ENCODE measurements around the gene UBE2G1.

Gene UBE2G1

GRCh38 chr17:4366327-4367063 lies at the start of gene UBE2G1:
Gene UBE2G1, minus strand, starts transcription at chr17:4366675. Its CDS starts 359 bp downstream, at chr17:4366316.
- Mint-ChIP-seq H3K4me3 (peak within 1 kb of the TSS; percentile 78), H3K27ac (peak within 1 kb of the TSS; percentile 89), H3K9me3 (no peaks in the 10 kb centered on the region), H3K36me3 (peaks cover 40% of the 10 kb centered on the region), H3K4me1 (peaks cover 27% of the 10 kb centered on the region)
- peak; percentile 89 for ATAC-seq
- DNase-seq (ENCODE audit: low spot score in 2 of 2) = peak; percentile 98

DNA sequence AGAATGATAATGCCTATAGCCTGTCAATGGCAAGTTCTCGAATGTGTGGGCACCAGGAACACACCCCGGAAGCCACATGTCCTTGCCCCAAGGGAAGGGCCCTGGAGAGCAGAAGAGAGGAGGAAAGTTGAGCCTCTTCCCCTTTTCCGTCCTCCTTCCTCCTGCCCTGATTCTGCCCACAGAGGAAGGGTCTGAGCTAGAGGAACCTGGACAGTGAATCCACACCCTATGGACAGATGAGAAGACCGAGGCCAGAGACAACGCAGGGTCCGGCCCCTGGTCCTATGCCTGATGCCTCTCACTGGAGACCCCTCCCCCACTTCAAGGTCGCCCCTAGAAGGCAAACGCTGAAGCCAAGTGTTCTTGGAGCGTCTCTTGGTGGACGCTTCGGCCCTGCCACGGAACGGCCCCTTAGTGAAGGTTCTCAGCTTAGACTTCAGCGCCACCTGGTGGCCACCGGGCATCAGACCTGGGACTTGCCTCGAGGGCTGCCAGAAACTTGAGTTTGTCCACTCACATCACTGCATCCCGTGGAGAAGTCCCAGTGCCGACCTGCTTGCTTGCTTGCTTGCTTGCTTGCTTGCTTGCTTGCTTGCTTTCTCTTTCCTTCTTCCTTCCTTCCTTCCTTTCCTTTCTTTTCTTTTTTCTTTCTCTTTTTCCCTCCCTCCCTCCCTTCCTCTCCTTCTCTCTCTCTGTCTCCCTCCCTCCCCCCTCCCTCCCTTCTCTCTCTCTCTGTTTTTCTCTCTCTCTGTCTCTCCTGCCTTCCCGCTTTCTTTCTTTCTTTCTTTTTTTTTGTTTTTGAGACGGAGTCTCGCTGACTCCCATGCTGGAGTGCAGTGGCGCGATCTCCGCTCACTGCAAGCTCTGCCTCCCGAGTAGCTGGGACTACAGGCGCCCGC lies 46.7 kb upstream of the UBE2G1 start:
- H3K4me1 Mint-ChIP-seq = peaks cover 7% of the 10 kb centered on the region
- no peaks in the 10 kb centered on the region for H3K36me3 Mint-ChIP-seq
- ATAC-seq = peak; percentile 98
- DNase-seq (ENCODE audit: low spot score in 2 of 2) = peak; percentile 95
- peak overlapping the region; percentile 82 for H3K27ac Mint-ChIP-seq
- H3K9me3 Mint-ChIP-seq = no peaks in the 10 kb centered on the region
- peak overlapping the region; percentile 66 for H3K4me3 Mint-ChIP-seq

DNA sequence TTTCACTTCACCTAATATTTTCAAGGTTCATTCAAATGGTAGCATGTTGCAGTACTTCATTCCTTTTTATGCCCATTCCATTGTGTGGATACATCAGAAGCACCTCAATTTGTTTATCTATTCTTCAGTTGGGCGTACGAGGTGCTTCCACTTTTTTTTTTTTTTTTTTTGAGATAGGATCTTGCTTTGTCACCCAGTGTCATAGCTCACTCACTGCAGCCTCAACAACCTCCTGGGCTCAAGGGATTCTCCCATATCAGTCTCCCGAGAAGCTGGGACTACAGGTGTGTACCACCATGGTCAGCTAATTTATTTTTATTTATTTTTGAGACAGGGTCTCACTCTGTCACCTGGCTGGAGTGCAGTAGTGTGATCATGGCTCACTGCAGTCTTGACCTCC lies 44.7 kb upstream of the UBE2G1 start:
- Mint-ChIP-seq H3K27ac (no peak overlapping the region), H3K4me3 (no peak overlapping the region), H3K36me3 (no peaks in the 10 kb centered on the region), H3K4me1 (peaks cover 7% of the 10 kb centered on the region), H3K9me3 (no peaks in the 10 kb centered on the region)
- ATAC-seq (no peak), DNase-seq (ENCODE audit: low spot score in 2 of 2) (no peak)

- no peak for DNase-seq (ENCODE audit: low spot score in 2 of 2)
- H3K9me3 Mint-ChIP-seq = no peaks in the 10 kb centered on the region
- no peak for ATAC-seq
These were observed 43.2 kb upstream of the UBE2G1 start for GRCh38 chr17:4409659-4410058.

DNA sequence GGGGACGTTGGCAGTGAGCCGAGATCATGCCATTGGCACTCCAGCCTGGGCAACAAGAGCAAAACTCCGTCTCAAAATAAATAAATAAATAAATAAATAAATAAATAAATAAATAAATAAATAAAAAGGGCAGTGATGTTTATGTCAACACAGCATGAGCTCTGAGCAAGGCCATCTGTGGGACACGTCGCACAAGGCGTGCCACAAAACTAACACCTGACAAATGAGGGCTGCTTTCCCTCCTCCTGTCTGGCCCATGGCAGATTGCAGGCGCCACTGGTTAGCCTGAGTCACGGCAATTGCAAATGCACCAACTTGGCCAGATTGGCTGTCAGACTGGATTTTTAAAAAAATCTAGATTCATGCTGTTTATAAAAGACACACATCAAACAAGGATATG lies 41.4 kb upstream of the UBE2G1 start:
- Mint-ChIP-seq H3K4me3 (no peak overlapping the region), H3K36me3 (no peaks in the 10 kb centered on the region), H3K27ac (no peak overlapping the region), H3K9me3 (no peaks in the 10 kb centered on the region), H3K4me1 (peaks cover 2% of the 10 kb centered on the region)
- DNase-seq (ENCODE audit: low spot score in 2 of 2) (no peak), ATAC-seq (no peak)

More at GRCh38 chr17:4409659-4410058, 43.2 kb upstream of the UBE2G1 start:
- no peak overlapping the region for H3K27ac Mint-ChIP-seq
- H3K36me3 Mint-ChIP-seq = no peaks in the 10 kb centered on the region
- H3K4me3 Mint-ChIP-seq = no peak overlapping the region
- H3K4me1 Mint-ChIP-seq = peaks cover 7% of the 10 kb centered on the region

DNA sequence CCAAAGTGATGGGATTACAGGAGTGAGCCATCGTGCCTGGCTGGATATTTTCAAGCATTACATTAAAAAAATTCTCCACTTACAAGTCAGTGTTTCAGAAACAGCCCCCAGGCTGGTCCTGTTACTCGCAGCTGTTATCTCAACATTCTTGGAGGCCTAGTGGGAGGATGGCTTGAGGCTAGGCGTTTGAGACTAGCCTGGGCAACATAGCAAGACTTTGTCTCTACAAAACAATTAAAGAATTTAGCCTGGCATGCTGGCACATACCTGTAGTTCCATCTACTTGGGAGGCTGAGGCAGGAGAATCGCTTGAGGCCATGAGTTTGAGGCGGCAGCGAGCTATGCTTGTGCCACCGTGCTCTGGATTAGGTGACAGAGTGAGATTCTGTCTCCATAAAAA lies 40.7 kb upstream of the UBE2G1 start:
- DNase-seq (ENCODE audit: low spot score in 2 of 2) (no peak), ATAC-seq (no peak)
- H3K27ac Mint-ChIP-seq = no peak overlapping the region
- no peak overlapping the region for H3K4me3 Mint-ChIP-seq
- no peaks in the 10 kb centered on the region for H3K36me3 Mint-ChIP-seq
- H3K4me1 Mint-ChIP-seq = no peaks in the 10 kb centered on the region
- no peaks in the 10 kb centered on the region for H3K9me3 Mint-ChIP-seq

- Mint-ChIP-seq H3K4me3 (no peak overlapping the region), H3K9me3 (no peaks in the 10 kb centered on the region), H3K27ac (no peak overlapping the region), H3K36me3 (no peaks in the 10 kb centered on the region), H3K4me1 (no peaks in the 10 kb centered on the region)
- no peak for DNase-seq (ENCODE audit: low spot score in 2 of 2)
- ATAC-seq = no peak
These were observed 39.9 kb upstream of the UBE2G1 start for GRCh38 chr17:4406386-4406785.

- no peaks in the 10 kb centered on the region for H3K36me3 Mint-ChIP-seq
- no peaks in the 10 kb centered on the region for H3K4me1 Mint-ChIP-seq
- H3K27ac Mint-ChIP-seq = no peak overlapping the region
- DNase-seq (ENCODE audit: low spot score in 2 of 2) (no peak), ATAC-seq (no peak)
- no peaks in the 10 kb centered on the region for H3K9me3 Mint-ChIP-seq
- no peak overlapping the region for H3K4me3 Mint-ChIP-seq
These were observed 39.2 kb upstream of the UBE2G1 start for GRCh38 chr17:4405699-4406098.

GRCh38 chr17:4405038-4405669 lies 38.7 kb upstream of the UBE2G1 start:
- ATAC-seq = no peak
- no peaks in the 10 kb centered on the region for H3K9me3 Mint-ChIP-seq
- H3K4me1 Mint-ChIP-seq = no peaks in the 10 kb centered on the region
- H3K27ac Mint-ChIP-seq = no peak overlapping the region
- H3K36me3 Mint-ChIP-seq = no peaks in the 10 kb centered on the region
- no peak overlapping the region for H3K4me3 Mint-ChIP-seq
- no peak for DNase-seq (ENCODE audit: low spot score in 2 of 2)

DNA sequence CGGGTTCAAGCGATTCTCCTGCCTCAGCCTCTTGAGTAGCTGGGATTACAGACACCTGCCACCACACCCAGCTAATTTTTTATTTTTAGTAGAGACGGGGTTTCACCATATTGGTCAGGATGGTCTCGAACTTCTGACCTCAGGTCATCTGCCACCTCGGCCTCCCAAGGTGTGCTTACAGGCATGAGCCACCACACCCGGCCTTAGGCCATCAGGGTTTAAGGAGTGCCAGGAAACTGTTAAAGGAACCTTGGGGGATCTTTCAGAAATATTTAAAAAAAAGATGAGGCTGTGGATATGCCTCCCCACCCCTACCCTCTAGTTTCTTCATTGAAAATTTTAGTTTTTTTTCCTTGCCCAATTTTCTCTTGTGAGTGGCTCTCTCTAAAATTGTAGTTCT lies 31.4 kb upstream of the UBE2G1 start:
- H3K9me3 Mint-ChIP-seq = no peaks in the 10 kb centered on the region
- no peaks in the 10 kb centered on the region for H3K36me3 Mint-ChIP-seq
- no peak overlapping the region for H3K27ac Mint-ChIP-seq
- peaks cover 24% of the 10 kb centered on the region for H3K4me1 Mint-ChIP-seq
- ATAC-seq = no peak
- no peak for DNase-seq (ENCODE audit: low spot score in 2 of 2)
- no peak overlapping the region for H3K4me3 Mint-ChIP-seq

GRCh38 chr17:4395111-4395478 lies 28.6 kb upstream of the UBE2G1 start:
- Mint-ChIP-seq H3K9me3 (no peaks in the 10 kb centered on the region), H3K4me1 (peaks cover 24% of the 10 kb centered on the region), H3K36me3 (no peaks in the 10 kb centered on the region), H3K4me3 (no peak overlapping the region), H3K27ac (no peak overlapping the region)
- DNase-seq (ENCODE audit: low spot score in 2 of 2) (no peak), ATAC-seq (no peak)

DNA sequence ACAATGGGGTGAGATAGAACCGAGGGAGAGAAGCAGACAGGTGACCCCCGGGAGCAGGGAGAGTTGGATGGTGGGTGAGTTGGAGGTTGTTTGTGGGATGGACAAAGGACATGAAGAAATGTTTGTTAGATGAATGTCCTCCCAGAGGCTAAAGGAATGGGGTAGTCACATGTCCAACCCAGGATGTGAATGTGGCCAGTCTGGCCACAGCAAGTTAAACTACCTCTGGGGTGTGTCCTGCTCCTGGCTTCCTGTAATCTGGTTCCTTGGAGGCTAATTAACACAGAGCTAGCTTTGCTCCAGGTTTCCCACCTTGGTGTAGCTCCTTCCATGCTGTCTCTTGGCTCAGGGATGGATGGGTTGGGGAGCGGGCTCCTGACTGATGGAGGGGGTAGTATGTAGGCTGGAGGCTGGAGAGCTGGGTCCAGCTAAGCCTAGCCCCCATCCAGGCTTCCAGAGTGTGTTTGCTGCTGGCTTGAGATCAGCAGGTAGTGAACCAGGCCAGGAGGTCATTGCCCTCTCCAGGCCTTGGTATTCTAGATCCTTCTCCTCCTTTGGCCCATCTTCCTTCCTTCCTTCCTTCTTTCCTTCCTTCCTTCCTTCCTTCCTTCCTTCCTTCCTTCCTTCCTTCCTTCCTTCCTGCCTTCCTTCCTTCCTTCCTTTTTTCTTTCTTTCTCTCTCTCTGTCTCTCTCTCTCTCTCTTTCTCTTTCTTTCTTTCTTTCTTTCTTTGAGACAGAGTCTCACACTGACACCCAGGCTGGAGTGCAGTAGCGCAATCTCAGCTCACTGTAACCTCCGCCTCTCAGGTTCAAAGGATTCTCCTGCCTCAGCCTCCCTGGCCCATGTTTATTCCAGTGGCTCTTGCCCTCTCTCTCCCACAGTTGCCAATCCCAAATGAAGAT lies 28.0 kb upstream of the UBE2G1 start:
- DNase-seq (ENCODE audit: low spot score in 2 of 2) (no peak), ATAC-seq (no peak)
- Mint-ChIP-seq H3K27ac (no peak overlapping the region), H3K4me1 (peaks cover 24% of the 10 kb centered on the region), H3K9me3 (no peaks in the 10 kb centered on the region), H3K4me3 (no peak overlapping the region), H3K36me3 (no peaks in the 10 kb centered on the region)

DNA sequence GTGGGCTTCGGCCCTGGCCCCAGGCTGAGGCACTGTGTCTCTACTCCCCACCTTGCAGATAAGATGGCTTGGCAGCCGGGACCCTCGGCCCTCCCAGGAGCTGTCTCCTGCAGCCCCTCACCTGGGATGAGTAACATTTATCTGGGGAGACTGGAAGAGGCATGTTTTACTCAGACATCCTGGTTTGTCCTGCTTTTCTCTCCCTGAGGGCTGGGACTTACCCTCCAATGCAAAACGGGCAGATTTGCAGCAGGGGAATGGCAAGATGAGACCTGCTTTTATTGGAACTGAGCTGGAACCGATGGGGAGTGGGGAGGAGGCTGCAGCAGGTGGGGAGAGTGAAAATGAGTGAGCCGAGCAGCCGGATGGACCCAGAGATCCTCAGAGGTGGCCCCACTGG lies 27.3 kb upstream of the UBE2G1 start:
- Mint-ChIP-seq H3K4me3 (no peak overlapping the region), H3K27ac (no peak overlapping the region), H3K4me1 (peaks cover 24% of the 10 kb centered on the region), H3K9me3 (no peaks in the 10 kb centered on the region), H3K36me3 (no peaks in the 10 kb centered on the region)
- no peak for ATAC-seq
- no peak for DNase-seq (ENCODE audit: low spot score in 2 of 2)

- DNase-seq (ENCODE audit: low spot score in 2 of 2) = no peak
- Mint-ChIP-seq H3K27ac (no peak overlapping the region), H3K4me1 (peaks cover 6% of the 10 kb centered on the region), H3K4me3 (no peak overlapping the region), H3K36me3 (no peaks in the 10 kb centered on the region), H3K9me3 (no peaks in the 10 kb centered on the region)
- no peak for ATAC-seq
These were observed 22.6 kb upstream of the UBE2G1 start for GRCh38 chr17:4389079-4389478.

- no peaks in the 10 kb centered on the region for H3K4me1 Mint-ChIP-seq
- no peak for DNase-seq (ENCODE audit: low spot score in 2 of 2)
- ATAC-seq = no peak
- no peak overlapping the region for H3K27ac Mint-ChIP-seq
- no peaks in the 10 kb centered on the region for H3K9me3 Mint-ChIP-seq
- H3K4me3 Mint-ChIP-seq = no peak overlapping the region
- H3K36me3 Mint-ChIP-seq = no peaks in the 10 kb centered on the region
These were observed 20.7 kb upstream of the UBE2G1 start for GRCh38 chr17:4387137-4387536.

All from stimulated activated effector memory CD8-positive, alpha-beta T cell treated with anti-CD3 and anti-CD28 coated beads, Interleukin-12 subunit alpha, Interleukin-12 subunit beta, amount 100 ng/mL, for 72 hours (primary cell).